GM18508 (cell line): ENCODE data around the gene LRRK1.
"Not testable (repeated sequence)": the region's sequence is repeated elsewhere in the genome, so short reads cannot be mapped to it uniquely, and the experiment has no call there.

Experiments
- ATAC-seq: cut with Tn5 transposase; IDR thresholded peaks from one replicate; pipeline ENCODE4 v1.9.1; 2021; ENCODE audit warnings: moderate number of reproducible peaks; ENCODE audit not compliant: insufficient read depth, unreplicated experiment

The LRRK1 gene

GRCh38 chr15:101063891-101064794, 145.0 kb downstream of the LRRK1 start:
- ATAC-seq, result no peak

- no peak for ATAC-seq
Observed at GRCh38 chr15:101064795-101065569, 145.8 kb downstream of the LRRK1 start.

DNA sequence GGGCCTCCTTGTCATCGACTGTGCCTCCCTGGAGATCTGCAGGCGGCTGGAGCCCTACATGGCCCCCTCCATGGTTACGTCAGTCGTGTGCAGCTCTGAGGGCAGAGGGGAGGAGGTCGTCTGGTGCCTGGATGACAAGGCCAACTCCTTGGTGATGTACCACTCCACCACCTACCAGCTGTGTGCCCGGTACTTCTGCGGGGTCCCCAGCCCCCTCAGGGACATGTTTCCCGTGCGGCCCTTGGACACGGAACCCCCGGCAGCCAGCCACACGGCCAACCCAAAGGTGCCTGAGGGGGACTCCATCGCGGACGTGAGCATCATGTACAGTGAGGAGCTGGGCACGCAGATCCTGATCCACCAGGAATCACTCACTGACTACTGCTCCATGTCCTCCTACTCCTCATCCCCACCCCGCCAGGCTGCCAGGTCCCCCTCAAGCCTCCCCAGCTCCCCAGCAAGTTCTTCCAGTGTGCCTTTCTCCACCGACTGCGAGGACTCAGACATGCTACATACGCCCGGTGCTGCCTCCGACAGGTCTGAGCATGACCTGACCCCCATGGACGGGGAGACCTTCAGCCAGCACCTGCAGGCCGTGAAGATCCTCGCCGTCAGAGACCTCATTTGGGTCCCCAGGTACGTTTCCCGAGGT, 146.5 kb downstream of the LRRK1 start:
- ATAC-seq, result no peak

DNA sequence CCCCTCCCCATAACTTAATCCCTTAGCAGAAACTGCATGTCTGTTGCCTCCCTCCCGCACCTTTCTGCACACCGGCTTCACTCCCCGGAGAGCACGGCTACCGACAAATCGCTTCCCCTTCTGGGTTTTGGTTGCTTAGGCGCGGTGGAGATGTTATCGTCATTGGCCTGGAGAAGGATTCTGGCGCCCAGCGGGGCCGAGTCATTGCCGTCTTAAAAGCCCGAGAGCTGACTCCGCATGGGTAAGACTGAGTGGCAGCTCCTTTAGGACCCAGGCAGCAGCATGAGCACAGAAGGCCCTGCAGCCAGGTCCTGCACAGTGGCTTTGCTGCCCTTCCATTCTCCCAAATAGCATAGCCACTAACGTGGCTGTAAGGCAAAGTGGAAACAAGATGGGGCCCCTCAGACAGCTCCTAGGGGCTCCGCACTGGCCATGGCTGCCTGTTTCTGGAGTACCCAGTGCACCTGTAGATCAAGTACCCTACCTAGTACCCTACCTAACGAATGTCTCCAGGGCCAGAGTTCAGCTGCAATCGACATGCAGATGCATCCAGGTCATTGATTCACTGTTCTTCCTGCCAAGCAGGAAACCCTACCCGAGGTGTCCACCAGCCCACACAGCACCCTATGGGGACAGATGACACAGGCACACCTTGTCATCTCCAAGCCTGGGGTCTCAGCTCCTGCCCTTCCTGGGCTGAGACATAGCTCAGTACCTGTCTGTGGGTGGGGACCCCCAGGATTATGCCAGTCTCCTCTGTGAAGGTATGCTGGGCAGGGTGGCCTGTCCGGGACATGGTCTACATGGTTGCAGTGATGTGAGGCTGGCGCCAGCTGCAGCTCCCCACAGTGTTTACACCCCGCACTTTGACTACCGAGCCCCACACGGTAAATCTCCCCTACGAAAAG, 147.6 kb downstream of the LRRK1 start:
- no peak for ATAC-seq

GRCh38 chr15:101067660-101068522, 148.7 kb downstream of the LRRK1 start:
- ATAC-seq, result no peak

- ATAC-seq, result no peak
Observed at GRCh38 chr15:101068523-101068960, 149.4 kb downstream of the LRRK1 start.

GRCh38 chr15:101068961-101069653, 149.9 kb downstream of the LRRK1 start:
- ATAC-seq, result no peak

- no peak for ATAC-seq
Observed at GRCh38 chr15:101069654-101069973, 150.5 kb downstream of the LRRK1 start.

DNA sequence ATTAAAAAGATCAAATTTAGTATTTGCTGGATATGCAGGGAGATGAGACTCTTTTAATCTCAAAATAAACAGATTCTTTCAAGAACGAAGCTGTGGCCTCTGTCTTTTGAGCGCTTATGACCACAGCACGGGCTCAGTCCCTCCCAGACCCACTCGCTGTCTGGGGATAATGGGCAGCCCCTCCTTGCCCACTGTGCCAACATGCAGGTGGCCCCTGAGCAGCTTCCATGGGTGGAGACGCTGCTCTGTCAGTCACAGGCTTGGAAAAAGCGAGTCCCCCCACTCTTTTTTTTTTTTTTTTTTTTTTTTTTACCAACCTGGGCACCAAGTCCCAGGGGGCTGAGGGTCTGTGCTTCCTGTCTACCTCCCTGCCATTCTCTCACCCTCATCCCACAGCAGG, 150.9 kb downstream of the LRRK1 start:
- ATAC-seq, result no peak

- ATAC-seq, result no peak
Observed at GRCh38 chr15:101070502-101071273, 151.5 kb downstream of the LRRK1 start.

- ATAC-seq, result no peak
Observed at GRCh38 chr15:101071651-101072050, 152.5 kb downstream of the LRRK1 start.

DNA sequence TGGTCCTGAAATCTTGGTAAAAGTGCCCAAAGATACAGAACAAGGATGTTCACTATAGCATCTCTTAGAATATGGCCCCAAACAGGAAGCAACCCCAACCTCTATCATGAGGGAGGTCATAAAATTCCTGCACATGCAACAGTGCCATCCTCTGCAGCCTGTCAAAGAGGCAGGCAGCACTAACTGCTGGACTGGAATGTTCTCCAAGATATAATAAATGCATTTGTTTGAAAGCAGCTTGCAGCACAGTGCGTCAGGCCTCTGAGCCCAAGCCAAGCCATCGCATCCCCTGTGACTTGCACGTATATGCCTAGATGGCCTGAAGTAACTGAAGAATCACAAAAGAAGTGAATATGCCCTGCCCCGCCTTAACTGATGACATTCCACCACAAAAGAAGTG, 153.1 kb downstream of the LRRK1 start:
- ATAC-seq, result not testable (repeated sequence)

DNA sequence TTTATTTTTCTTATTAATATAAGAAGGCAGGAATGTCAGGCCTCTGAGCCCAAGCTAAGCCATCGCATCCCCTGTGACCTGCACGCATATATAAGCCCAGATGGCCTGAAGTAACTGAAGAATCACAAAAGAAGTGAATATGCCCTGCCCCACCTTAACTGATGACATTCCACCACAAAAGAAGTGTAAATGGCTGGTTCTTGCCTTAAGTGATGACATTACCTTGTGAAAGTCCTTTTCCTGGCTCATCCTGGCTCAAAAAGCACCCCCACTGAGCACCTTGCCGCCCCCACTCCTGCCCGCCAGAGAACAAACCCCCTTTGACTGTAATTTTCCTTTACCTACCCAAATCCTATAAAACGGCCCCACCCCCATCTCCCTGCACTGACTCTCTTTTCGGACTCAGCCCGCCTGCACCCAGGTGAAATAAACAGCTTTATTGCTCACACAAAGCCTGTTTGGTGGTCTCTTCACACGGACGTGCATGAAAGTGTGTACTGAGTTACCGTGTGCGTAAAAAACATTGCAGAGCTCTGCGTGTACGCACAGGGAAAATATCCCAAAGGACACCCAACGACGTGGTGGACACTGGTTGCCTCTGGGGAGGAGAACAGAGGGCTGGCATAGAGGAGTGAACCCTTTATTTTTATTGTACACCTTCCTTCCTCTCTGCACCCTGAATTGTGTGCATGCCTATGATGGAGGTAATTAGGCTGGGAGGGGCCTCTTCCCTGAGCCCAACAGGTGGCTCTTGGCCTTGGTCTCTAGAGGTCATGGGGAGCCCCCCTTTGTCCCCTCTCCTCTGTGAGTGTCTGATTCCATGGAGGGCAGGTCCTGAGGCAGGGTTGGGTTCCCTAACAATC, 158.9 kb downstream of the LRRK1 start:
- not testable (repeated sequence) for ATAC-seq

- ATAC-seq, result no peak
Observed at GRCh38 chr15:101078669-101079323, 159.6 kb downstream of the LRRK1 start.

GRCh38 chr15:101081900-101082299, 162.7 kb downstream of the LRRK1 start:
- no peak for ATAC-seq

DNA sequence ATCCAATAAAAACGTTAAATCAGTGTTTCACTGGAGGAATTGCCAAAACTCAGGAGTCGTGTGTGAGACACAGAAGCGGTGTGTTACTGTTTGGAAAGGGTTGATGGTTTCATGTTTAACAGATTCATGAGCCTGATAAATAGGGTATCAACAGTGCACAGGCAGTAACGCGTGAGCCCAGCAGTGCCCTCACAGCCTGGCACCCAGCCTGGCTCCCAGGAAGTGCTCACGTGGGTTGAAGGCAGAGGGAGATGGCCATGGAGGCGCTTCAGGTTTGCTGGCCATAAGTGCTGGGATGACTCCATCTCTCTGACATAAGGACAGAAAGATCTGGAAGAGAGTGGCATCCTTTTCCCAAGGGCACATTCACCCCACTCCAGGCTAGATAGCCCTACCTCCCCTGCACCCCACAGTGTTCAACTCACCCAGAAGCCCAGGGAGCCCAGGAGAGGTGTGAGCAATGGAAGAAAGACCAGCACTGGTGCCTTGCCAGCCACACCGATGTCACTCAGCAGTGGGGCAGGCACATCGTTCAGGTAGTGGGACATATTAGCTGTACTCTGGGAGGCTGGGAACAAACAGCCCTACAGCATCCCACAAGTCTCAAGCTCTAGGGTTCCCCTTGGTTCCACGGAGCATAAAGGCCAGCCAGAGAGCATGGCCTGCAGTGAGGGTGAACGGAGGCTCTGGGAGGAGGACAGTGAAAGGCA, 164.3 kb downstream of the LRRK1 start:
- ATAC-seq, result no peak
